Vagina (tissue), 2 donors: ENCODE results near the gene SYCP2. TPM values are rescaled to one million over a fixed set of nuclear protein-coding genes. Genes with fewer than 3 reads are reported as not detected.

ENCODE experiments used
- DNase-seq, 2 donors: peaks; one replicate each; pipeline ENCODE4 v3.0.0-alpha.2; 2017; ENCODE audit errors: extremely low spot score in 2 of 2
- H3K27ac ChIP-seq: fragments of 200-600 bp; sonication (generic); one replicate; pipeline ENCODE4 v1.5.1; 2019
- H3K27me3 ChIP-seq: fragments of 200-600 bp; sonication (generic); one replicate; pipeline ENCODE4 v1.5.1; 2019
- H3K36me3 ChIP-seq, 2 donors: fragments of 200-600 bp; sonication (generic); one replicate each; pipeline ENCODE4 v1.5.1; 2017 to 2019
- H3K4me1 ChIP-seq: fragments of 200-600 bp; sonication (generic); one replicate; pipeline ENCODE4 v1.5.1; 2019
- H3K4me3 ChIP-seq, 2 donors: fragments of 200-600 bp; sonication (generic); 1 replicate in 1 of 2; 2 replicates in 1 of 2; pipeline ENCODE4 v1.5.1; 2016 to 2019
- H3K9me3 ChIP-seq: fragments of 200-600 bp; sonication (generic); one replicate; pipeline ENCODE4 v1.5.1; 2019
- CTCF ChIP-seq, 3 experiments: fragments of 450-650 bp in 2 of 3; fragments of 200-600 bp in 1 of 3; sonication (generic) in 1 of 3; IDR thresholded peaks; one replicate each; pipeline ENCODE4 v1.5.1; 2017 to 2019; ENCODE audit warnings: antibody characterized with exemption in 3 of 3, mild to moderate bottlenecking in 2 of 3, moderate library complexity in 2 of 3
- POLR2A ChIP-seq, 2 donors: fragments of 450-650 bp; IDR thresholded peaks; one replicate each; pipeline ENCODE4 v1.6.1; 2017; ENCODE audit warnings: antibody characterized with exemption in 2 of 2, mild to moderate bottlenecking in 2 of 2, moderate library complexity in 2 of 2
- POLR2AphosphoS5 ChIP-seq, 2 donors: sonication (generic); formaldehyde crosslinking; IDR thresholded peaks; one replicate each; pipeline ENCODE4 v1.9.0; 2017; ENCODE audit warnings: antibody characterized with exemption in 2 of 2, mild to moderate bottlenecking in 2 of 2, low read depth in 1 of 2; ENCODE audit not compliant: insufficient read depth in 1 of 2
- intact Hi-C: fragments of 100-400 bp; cut with DNase I; formaldehyde crosslinking; loops from one replicate; pipeline ENCODE4 v1.15.1; 2023
- total RNA-seq: library from RNA; depleted of rRNA; stranded (reverse); fragments of >200 nt; gene quantifications from one replicate; pipeline ENCODE4 v1.2.3, GENCODE V29; 2016

Gene SYCP2
- total RNA-seq, 1 donor from 2014 or later: 3.2 TPM

GRCh38 chr20:59936409-59936808 is 3.0 kb upstream of the SYCP2 start:
- H3K27me3 ChIP-seq: no peaks in the 10 kb centered on the region
- no peak for DNase-seq
- H3K9me3 ChIP-seq: no peaks in the 10 kb centered on the region
- H3K4me1 ChIP-seq: peaks cover 44% of the 10 kb centered on the region
- TF ChIP-seq POLR2AphosphoS5 (IDR thresholded peaks at IDR 0.05; ENCODE audit: insufficient read depth in 1 of 2, low read depth in 1 of 2) (no peak), CTCF (IDR thresholded peaks at IDR 0.05) (no peak), POLR2A (IDR thresholded peaks at IDR 0.05) (no peak)
- no peaks in the 10 kb centered on the region for H3K36me3 ChIP-seq
- intact Hi-C loops: no loop called here
- H3K27ac ChIP-seq: no peak overlapping the region
- no peak overlapping the region for H3K4me3 ChIP-seq

GRCh38 chr20:59935457-59936185 is 2.2 kb upstream of the SYCP2 start:
- H3K27ac ChIP-seq: no peak overlapping the region
- H3K36me3 ChIP-seq: no peaks in the 10 kb centered on the region
- TF ChIP-seq POLR2A (IDR thresholded peaks at IDR 0.05): no peak
- no peak for TF ChIP-seq POLR2AphosphoS5 (IDR thresholded peaks at IDR 0.05; ENCODE audit: insufficient read depth in 1 of 2, low read depth in 1 of 2)
- no peak for TF ChIP-seq CTCF (IDR thresholded peaks at IDR 0.05)
- no peak for DNase-seq
- H3K4me3 ChIP-seq: no peak overlapping the region
- intact Hi-C loops: no loop called here
- no peaks in the 10 kb centered on the region for H3K27me3 ChIP-seq
- H3K4me1 ChIP-seq: peaks cover 38% of the 10 kb centered on the region
- no peaks in the 10 kb centered on the region for H3K9me3 ChIP-seq

GRCh38 chr20:59933849-59934585 is 580 bp upstream of the SYCP2 start:
- H3K4me1 ChIP-seq: peaks cover 34% of the 10 kb centered on the region
- no peak for DNase-seq
- intact Hi-C loops: no loop called here
- TF ChIP-seq POLR2AphosphoS5 (IDR thresholded peaks at IDR 0.05; ENCODE audit: insufficient read depth in 1 of 2, low read depth in 1 of 2) (peak in 1 of 2 donors; percentile 25), CTCF (IDR thresholded peaks at IDR 0.05) (peak; percentile 72 to 96 (median 86)), POLR2A (IDR thresholded peaks at IDR 0.05) (no peak)
- H3K27ac ChIP-seq: peak overlapping the region; percentile 81
- no peaks in the 10 kb centered on the region for H3K36me3 ChIP-seq
- H3K27me3 ChIP-seq: no peaks in the 10 kb centered on the region
- peak overlapping the region; percentile 61 to 65 for H3K4me3 ChIP-seq
- H3K9me3 ChIP-seq: no peaks in the 10 kb centered on the region

- TF ChIP-seq CTCF (IDR thresholded peaks at IDR 0.05): no peak
- no peak for TF ChIP-seq POLR2A (IDR thresholded peaks at IDR 0.05)
- no peak for TF ChIP-seq POLR2AphosphoS5 (IDR thresholded peaks at IDR 0.05; ENCODE audit: insufficient read depth in 1 of 2, low read depth in 1 of 2)
- peaks cover 21% of the 10 kb centered on the region for H3K4me1 ChIP-seq
- no peak overlapping the region for H3K27ac ChIP-seq
Observed at GRCh38 chr20:59932616-59933295, 681 bp downstream of the SYCP2 start.

More at GRCh38 chr20:59932616-59933295, 681 bp downstream of the SYCP2 start:
- Histone ChIP-seq H3K4me3 (peak overlapping the region; percentile 61 to 65), H3K27me3 (no peaks in the 10 kb centered on the region), H3K9me3 (no peaks in the 10 kb centered on the region), H3K36me3 (no peaks in the 10 kb centered on the region)
- intact Hi-C loops: no loop called here
- DNase-seq: no peak
